ENCODE data around the gene TUBG1.
A peak's percentile ranks its signal among the peaks of the same experiment; 100 is the strongest.
"Not testable (repeated sequence)": the region's sequence is repeated elsewhere in the genome, so short reads cannot be mapped to it uniquely, and the experiment has no call there.

Gene TUBG1

DNA sequence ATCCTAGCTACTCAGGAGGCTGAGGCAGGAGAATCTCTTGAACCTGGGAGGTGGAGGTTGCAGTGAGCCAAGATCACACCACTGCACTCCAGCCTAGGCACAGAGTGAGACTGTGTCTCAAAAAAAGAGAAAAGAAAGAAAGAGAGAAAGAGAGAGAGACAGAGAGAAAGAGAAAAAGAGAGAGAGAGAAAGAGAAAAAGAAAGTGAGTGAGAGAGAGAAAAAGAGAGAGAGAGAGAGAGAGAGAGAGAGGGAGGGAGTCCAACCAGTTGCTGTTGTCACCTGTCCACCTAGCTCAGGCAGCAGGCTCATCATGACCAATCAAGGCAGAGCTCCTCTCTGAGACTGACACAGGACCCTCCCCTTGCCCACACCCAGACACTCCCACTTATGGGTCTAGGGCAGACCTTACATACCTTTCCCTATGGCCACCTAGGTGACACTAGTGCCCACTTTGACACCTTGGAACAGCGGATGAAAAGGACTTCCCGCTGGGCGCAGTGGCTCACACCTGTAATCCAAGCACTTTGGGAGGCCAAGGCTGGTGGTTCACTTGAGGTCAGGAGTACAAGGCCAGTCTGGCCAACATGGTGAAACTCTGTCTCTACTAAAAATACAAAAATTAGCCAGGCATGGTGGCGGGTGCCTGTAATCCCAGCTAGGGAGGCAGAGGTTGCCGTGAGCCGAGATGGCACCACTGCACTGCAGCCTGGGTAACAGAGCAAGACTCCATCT is 17.7 kb downstream of the TUBG1 start:
- DNase-seq = not testable (repeated sequence)

DNA sequence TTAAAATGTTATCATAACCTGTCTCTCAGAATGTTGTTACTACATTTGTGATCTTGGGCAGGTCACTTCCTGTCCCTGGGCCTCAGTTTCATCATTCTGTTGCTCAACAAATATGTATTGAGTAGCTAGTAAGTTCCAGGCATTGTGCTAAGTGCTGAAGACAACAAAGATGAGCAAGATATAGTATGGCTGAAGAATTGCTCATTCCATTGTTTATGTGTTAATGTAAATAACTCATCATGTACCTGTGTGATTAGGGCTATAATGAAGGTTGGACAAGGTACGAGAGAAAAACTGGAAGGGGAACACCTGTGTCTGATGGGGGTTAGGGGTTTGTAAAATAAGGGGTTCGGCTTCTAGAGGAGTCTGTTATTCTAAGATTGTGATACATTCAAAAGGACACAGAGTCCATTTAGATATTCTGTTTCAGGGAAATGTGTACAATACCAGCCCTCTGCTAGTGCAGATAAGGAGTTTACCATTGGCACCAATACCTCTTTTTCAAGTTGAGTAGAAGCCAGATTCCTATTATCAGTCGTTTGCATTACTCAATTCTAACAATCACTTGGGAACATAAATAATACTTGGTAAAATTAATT is 20.0 kb downstream of the TUBG1 start:
- no peak for DNase-seq

DNA sequence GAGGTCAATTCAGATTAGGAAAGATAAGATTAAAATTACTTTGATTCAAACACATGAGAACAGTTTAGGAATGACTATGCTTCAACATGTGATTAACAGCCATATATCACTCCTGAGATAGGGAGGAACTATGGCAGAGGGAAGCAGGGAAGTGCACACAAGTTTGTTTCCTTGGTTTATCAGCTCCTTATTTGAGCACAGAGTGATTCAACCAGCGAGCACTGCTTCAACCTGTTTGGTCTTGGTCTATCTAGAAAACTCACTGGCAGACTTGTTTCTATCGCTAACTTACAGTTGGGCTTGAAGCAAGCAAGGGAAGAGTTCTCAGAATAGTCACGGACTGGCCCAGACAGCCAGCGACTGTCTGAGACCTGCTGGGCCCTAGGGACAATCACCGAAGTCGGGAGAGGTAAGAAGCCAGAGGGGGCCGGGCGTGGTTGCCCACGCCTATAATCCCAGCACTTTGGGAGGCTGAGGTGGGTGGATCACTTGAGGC is 23.5 kb downstream of the TUBG1 start:
- no peak for DNase-seq

DNA sequence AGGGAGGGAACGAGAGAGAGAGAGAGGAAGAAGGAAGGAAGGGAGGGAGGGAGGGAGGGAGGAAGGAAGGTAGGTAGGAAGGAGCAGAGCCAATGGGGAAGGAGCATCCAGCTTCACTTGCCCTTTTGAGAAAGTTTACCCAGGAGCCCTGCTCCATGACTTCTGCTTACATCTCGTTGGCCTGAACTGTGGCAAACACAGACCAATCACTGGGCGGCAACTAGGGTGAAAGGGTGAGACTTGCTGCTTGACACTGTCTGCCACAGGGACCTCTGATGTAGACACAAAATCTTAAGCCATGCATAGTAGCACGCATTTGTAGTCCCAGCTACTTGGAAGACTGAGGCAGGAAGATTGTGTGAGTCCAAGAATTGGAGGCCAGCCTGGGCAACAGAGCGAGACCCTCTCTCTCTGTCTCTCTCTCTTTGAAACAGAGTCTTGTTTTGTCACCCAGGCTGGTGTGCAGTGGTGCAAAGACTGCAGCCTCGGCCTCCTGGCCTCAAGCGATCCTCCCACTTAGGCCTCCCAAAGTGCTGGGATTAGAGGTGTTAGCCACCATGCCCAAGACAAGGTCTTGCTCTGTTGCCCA is 30.1 kb downstream of the TUBG1 start:
- DNase-seq = no peak

DNA sequence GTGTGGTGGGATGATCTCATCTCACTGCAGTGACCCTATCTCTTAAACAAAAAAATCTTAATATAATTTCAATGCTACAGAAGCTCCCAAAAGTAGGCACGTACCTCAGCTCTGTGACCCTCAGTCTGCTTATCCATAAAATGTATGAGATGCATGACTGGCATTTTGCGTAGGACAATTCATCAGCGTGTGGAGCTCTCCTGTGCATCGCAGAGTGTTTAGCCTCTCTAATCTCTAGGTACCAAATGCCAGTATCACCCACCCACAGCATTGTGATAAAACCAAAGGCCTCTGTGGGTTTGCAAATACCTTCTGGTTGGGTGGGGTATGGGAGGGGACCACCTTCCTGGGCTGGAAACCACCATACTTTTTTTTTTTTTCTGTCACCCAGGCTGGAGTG is 30.6 kb downstream of the TUBG1 start:
- no peak for DNase-seq

DNA sequence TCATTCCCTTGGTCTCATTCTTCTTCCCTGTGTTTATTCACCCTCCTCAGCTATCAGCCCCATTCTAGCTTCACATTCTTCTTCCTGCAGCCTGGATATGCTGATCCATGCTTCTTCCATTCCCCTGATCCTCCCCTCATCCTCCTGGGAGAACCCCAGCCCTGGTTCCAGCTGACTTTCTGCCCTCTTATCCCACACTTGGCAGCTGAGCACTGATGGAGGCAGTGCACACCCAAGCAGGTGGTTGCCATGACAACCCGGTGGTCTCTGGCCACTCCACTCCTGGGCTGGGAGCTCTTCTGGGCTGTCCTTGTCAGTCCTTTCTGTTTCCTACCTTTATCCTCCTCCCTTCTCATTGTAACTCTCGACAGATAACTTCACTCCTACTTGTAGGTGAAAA is 32.9 kb downstream of the TUBG1 start:
- no peak for DNase-seq

DNA sequence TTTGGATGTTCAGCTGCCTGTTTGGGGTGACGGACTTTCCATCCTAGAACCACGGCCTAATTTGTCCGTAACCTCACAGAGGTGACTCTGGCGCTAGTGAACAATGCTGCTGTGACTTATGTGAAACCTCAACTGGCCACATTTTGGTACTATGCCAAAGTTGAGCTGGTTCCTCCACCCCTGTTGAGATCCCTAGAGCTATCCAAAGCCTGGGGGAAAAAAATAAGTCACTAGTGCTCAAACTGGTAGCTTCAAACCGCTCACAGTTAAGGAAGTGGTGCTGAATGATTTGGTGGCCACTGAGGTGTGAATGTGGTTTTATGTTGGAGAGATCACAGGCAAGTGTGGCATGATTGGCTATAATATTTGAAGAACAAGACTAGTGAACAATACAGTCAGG is 38.3 kb downstream of the TUBG1 start:
- no peak for DNase-seq

DNA sequence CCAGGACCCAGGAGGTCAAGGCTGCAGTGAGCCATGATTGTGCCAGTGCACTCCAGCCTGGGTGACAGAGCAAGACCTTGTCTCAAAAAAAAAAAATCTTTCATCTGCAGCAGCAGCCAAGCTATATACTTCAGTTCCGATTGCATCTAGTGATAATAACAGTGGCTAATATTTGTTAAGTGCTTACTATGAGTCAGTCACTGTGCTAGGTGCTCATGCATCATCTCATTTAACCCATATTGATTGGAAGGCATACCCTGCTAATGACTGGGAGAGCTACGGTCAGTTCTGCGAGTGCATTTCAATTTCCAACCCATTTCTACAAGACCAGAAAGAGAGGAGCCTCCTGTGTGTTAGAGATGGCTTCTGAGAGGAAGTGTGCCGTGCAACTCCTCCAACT is 41.9 kb downstream of the TUBG1 start:
- no peak for DNase-seq

DNA sequence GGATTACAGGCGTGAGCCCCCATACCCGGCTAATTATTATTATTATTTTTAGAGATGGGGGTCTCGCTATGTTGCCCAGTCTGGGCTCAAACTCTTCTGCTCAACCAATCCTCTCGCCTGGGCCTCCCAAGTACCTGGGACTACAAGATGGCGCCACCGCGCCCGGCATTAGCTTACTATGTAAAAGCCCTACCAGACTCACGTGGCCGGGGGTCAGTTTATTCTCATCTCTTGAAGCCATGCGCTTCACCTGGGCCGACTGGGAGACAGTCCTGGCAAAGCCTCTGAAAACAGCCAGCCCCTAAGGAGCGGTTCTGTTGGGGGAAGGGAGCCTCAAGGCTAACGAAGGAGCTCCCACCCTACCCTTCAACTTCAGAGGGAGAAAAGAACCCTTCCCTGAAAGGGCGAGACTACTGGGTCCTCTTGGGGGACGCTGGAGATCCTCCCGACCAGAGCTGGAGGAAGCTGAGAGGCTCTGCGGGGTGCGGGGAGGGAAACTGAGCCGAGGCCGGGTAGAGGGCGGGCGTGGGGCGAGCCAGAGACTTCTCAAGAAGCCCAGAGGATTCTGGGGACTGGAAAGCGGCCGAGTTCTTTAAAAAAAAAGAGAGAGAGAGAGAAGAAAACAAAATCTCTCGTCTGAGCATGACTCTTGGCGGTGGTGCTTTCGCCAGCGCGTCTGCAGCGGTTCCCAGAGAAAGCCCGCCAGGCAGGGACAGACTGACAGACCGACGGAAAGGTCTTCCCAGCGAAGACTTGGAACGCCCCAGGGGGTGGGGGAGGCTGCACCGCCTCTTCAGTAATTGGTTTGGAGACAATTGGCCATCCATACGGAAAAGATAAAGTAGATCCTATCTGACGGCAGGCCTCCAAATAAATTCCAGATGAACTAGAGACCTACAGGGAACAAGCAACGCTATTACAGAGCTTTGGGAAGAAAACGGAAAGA is 44.0 kb downstream of the TUBG1 start:
- no peak for DNase-seq

DNA sequence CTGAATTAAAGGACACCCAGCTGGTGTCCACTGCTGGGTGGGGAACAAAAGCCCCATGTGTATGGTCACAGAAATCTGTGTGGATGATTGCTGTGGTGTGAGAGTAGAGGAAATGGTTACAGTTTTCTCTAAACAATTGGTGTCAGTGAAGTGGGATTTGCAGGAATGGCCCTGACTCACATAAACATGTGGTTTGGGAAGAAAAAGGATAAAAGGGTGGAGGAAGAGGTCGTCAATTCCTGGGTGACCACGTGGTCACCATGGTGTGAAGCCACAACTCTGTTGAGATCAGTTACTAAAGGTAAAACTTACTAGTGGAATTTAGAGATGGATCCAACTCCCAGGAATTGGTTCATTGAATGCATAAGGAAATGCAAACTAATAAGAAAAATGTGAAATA is 46.0 kb downstream of the TUBG1 start:
- DNase-seq = no peak

DNA sequence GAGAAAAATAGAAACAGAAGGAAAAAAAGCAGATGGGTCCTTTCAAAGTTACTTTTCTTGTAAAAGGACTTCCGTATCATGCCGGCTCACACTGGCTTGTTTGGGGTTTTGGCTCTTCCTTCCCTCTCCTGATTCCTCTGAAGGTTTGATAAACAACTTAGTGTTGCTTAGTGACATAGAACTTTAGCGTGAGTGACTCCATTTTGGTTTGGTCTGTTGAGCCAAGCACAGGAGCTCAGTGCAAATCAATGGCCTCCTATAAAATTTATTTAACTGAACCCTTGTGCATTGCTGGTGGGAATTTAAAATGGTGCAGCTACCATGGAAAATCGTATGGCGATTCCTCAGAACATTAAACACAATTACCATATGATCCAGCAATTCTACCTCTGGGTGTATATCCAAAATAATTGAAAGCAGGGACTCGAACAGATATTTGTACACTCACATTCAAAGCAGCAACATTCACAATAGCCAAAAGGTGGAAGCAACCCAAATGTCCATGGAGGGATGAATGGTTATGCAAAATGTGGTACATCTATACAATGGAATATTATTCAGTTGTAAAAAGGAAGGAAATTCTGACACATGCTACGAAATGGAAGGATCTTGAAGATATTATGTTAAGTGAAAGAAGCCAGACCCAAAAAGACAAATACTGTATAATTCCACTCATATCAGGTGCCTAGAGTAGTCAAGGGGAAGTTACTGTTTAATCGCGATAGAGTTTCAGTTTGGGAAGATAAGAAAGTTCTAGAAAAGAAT is 48.5 kb downstream of the TUBG1 start:
- no peak for DNase-seq

DNA sequence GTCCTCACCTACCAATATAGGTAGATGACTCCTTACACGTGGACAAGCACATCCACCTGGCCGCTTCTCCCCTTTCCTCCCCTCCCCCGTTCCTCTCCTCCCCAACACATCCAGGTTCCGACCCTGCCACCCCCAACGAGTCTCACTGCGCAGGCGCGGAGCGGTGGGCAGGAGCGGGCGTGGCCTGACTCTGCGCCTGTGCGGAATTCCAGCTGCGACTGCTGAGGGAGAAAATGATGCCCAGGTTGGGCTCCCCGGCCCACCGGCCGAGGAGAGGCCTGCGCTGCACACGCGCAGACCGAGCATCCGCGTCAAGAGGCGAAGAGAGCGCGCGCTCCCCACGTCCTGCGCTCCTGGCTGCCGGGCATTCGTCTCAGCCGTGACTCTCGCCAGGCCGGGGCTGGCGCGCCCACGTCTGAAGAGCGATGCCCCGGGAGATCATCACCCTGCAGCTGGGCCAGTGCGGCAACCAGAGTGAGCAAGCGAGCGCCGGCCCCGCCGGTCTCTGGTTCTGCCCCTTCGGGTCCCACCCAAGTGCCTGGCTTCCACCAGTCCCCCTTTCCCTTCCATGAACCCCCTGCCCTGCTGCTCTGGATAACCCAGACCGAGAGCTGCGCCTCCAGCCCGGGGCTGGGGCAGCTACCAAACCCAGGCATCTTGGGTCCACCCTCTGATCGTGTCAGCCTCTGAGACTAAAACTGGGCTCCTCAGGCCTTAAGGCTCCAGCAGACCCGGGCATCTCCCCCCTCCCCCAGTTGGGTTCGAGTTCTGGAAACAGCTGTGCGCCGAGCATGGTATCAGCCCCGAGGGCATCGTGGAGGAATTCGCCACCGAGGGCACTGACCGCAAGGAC is 49.8 kb downstream of the TUBG1 start, which contains the start of gene TUBG2:
TSS of gene TUBG2 (plus strand) at position 206 of the 853 bp plus-strand sequence. CDS start at position 426, 220 bp downstream.
- DNase-seq = peak; percentile 71

DNA sequence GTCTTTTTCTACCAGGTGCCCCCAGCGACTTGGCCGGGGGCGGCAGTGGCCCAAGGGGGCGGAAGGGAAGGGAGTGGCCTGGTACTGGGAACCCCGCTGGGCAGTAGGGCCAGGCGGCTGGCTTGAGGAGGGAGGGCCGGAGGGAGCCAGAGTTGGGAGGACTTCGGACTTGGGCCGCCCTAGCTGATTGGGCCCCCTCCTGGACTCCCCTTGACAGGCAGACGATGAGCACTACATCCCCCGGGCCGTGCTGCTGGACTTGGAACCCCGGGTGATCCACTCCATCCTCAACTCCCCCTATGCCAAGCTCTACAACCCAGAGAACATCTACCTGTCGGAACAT is 50.4 kb downstream of the TUBG1 start:
- not testable (repeated sequence) for DNase-seq

DNA sequence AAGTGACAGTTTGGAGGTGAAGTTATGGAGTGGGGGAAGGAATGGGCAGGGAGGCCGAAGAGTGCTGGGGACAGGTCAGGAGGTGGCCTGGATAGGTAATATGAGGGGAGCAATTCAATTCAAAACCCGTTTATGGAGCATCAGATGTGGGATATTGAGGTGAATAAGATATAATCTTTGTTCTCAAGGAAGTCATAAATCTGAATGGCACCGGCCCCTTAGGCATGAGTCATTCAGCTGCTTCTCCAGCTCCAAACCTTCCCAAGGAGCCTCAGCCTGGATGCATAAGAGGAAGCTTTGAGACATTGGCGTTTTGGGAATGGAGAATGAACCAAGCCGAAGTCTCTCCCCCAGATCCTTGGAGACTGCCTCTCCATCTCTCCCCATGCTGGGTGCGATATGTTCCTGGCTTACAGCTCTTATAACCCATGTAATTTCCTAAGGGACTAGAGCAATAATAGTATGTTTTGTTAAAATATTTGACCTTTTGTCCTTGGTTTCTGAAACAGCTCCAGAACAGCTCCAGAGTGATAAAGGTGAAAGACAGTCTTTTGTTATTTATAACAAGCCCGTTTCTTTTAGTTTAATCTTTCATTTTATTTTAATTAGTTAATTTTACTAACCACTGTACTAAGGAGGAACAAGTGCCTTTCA is 51.3 kb downstream of the TUBG1 start:
- DNase-seq = no peak
